DOHH2 (cell line): ENCODE data around the gene SERINC5.

Experiments used
- H3F3A ChIP-seq: fragments of 200-600 bp; sonication (generic), shearing (Covaris generic); 2 replicates; pipeline ENCODE4 v1.6.0; 2016; ENCODE audit warnings: antibody characterized with exemption, mild to moderate bottlenecking; ENCODE audit not compliant: control insufficient read depth, insufficient read depth
- H3K27ac ChIP-seq: fragments of 200-600 bp; sonication (generic); 2 replicates; pipeline ENCODE4 v1.5.1; 2014; ENCODE audit warnings: low read depth, mild to moderate bottlenecking, low read length, moderate library complexity
- H3K27me3 ChIP-seq: fragments of 200-600 bp; sonication (generic); 2 replicates; pipeline ENCODE4 v1.6.1; 2014; ENCODE audit warnings: mild to moderate bottlenecking, low read length, mixed read lengths; ENCODE audit not compliant: control insufficient read depth
- H3K36me3 ChIP-seq: fragments of 200-600 bp; sonication (generic); 2 replicates; pipeline ENCODE4 v1.6.1; 2014; ENCODE audit warnings: mild to moderate bottlenecking, low read length, moderate library complexity, mixed read lengths; ENCODE audit not compliant: control insufficient read depth
- H3K4me1 ChIP-seq: fragments of 200-600 bp; sonication (generic); 2 replicates; pipeline ENCODE4 v1.6.1; 2014; ENCODE audit warnings: mild to moderate bottlenecking, low read length, mixed read lengths; ENCODE audit not compliant: control insufficient read depth
- H3K4me2 ChIP-seq: fragments of 200-600 bp; sonication (generic); 2 replicates; pipeline ENCODE4 v1.6.0; 2014; ENCODE audit warnings: mild to moderate bottlenecking, low read length, moderate library complexity
- H3K4me3 ChIP-seq: fragments of 200-600 bp; sonication (generic); 2 replicates; pipeline ENCODE4 v1.5.1; 2014; ENCODE audit warnings: mild to moderate bottlenecking, low read length, mixed read lengths
- H3K79me2 ChIP-seq: fragments of 200-600 bp; sonication (generic); 2 replicates; pipeline ENCODE4 v1.6.1; 2014; ENCODE audit warnings: mild to moderate bottlenecking, low read length, mixed read lengths; ENCODE audit not compliant: control insufficient read depth
- H3K9me2 ChIP-seq: fragments of 200-600 bp; sonication (generic); replicated peaks from 2 replicates; pipeline ENCODE4 v1.6.1; 2014; ENCODE audit warnings: mild to moderate bottlenecking, low read length, mixed read lengths; ENCODE audit not compliant: control insufficient read depth
- H3K9me3 ChIP-seq: fragments of 200-600 bp; sonication (generic); 2 replicates; pipeline ENCODE4 v1.6.1; 2014; ENCODE audit warnings: antibody characterized with exemption, low read length, mixed read lengths; ENCODE audit not compliant: control insufficient read depth, insufficient read depth
- H4K20me1 ChIP-seq: fragments of 200-600 bp; sonication (generic); 2 replicates; pipeline ENCODE4 v1.6.0; 2014; ENCODE audit warnings: low read depth, mild to moderate bottlenecking, antibody characterized with exemption, low read length, moderate library complexity; ENCODE audit not compliant: control insufficient read depth, insufficient read depth
- CTCF ChIP-seq: fragments of 200-600 bp; sonication (generic); IDR thresholded peaks from one replicate; pipeline ENCODE4 v1.5.1; 2014; ENCODE audit warnings: antibody characterized with exemption, mild to moderate bottlenecking, low read depth, low read length; ENCODE audit not compliant: poor library complexity, severe bottlenecking
- EZH2phosphoT487 ChIP-seq: fragments of 200-600 bp; sonication (generic); IDR thresholded peaks from 2 replicates; pipeline ENCODE4 v1.6.1; 2017; ENCODE audit warnings: borderline replicate concordance, mild to moderate bottlenecking, antibody characterized with exemption, low read length, moderate library complexity, mixed read lengths

SERINC5 gene

GRCh38 chr5:80240368-80240986, 15.4 kb downstream of the SERINC5 start:
- Histone ChIP-seq H3K9me3 (peaks cover 13% of the 10 kb centered on the region), H3K9me2 (no peaks in the 10 kb centered on the region), H4K20me1 (no peaks in the 10 kb centered on the region), H3K27ac (no peak overlapping the region), H3K4me1 (no peaks in the 10 kb centered on the region; the same call in 1 of the 2 replicates), H3K27me3 (peaks cover 10% of the 10 kb centered on the region; the same call in 1 of the 2 replicates), H3K4me2 (no peak overlapping the region), H3F3A (no peaks in the 10 kb centered on the region), H3K79me2 (no peaks in the 10 kb centered on the region), H3K36me3 (no peaks in the 10 kb centered on the region), H3K4me3 (no peak overlapping the region)
- TF ChIP-seq CTCF (no peak), EZH2phosphoT487 (no peak)

DNA sequence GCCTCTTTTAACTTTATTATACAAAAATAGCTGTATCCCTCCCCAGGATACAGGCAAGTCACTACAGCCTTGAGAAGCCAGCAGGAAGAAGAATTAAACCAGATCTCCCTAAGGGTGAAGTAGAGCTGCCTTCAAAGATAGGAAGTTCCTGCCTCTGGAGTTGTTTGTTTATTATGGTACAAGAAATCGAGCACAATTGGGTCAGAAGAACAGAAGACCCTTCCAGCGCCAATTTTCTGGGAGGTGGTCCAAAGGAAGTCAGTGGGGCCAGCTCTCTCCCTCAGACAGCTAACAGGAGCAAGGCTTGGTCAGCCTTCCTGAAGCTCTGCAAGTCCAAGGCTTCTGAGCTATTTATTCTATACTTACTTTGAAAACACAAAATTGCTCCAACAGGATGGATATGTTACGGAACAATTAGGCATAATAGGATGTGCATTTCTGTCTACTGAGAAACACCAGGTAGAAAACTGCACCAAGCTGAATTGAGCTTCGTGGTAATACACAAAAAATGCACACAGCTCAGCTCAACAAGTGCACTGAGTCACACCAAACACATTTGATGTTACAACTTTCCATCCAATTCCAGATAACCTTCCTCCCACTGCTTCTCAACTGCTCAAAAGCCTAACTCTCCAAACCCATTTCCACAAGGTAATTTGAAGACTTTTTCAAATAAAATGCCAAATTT, 16.0 kb downstream of the SERINC5 start:
- TF ChIP-seq CTCF (no peak), EZH2phosphoT487 (no peak)
- Histone ChIP-seq H3K4me3 (no peak overlapping the region), H3K27ac (no peak overlapping the region), H3K27me3 (peaks cover 12% of the 10 kb centered on the region; the same call in 1 of the 2 replicates), H4K20me1 (no peaks in the 10 kb centered on the region), H3K36me3 (no peaks in the 10 kb centered on the region), H3K4me1 (no peaks in the 10 kb centered on the region; the same call in 1 of the 2 replicates), H3F3A (no peaks in the 10 kb centered on the region), H3K79me2 (no peaks in the 10 kb centered on the region), H3K9me2 (no peaks in the 10 kb centered on the region), H3K9me3 (peaks cover 13% of the 10 kb centered on the region), H3K4me2 (no peak overlapping the region)

DNA sequence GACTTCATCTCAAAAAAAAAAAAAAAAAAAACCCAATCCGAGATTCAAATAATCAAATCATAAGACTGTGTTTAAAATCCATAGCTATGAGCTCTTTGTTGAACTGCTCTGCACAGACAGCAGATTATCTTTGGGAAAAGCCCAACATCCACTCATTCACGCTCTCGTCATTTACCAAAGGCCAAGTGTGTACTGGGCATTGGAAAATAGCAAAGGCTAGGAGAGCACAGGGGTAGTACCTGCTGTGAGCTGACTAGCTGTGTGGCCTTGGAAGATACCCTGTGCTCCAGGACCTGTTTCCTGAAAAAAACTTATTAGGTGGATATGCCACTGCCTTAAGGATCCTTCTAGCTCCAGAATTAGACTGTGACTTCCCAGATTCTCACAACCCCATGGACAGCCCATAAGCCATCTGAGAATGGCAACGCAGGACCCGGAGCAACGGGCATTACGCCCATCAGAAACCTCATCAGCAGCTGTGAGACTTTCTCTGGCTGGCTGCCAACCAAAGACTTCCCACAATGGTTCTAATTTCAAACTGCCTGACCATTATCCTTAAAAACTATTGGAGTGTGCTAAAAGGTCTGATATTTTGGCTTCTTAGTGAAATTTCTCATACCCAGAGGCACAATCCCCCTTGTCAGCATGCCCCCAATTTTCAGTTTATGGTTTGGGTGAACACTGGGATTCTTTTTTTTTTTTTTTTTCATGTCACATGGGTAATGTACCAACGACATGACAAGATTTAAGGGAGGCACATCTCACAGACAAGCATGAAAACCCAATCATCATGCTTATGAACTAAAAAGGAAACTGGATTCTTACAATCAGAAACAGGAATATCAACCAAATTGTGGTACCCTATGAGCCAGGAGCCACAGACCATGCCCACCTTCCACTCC, 16.8 kb downstream of the SERINC5 start:
- Histone ChIP-seq H3K4me1 (no peaks in the 10 kb centered on the region; the same call in 1 of the 2 replicates), H3K4me2 (no peak overlapping the region), H3K9me3 (peaks cover 13% of the 10 kb centered on the region), H3K79me2 (no peaks in the 10 kb centered on the region), H4K20me1 (no peaks in the 10 kb centered on the region), H3K36me3 (no peaks in the 10 kb centered on the region), H3K27me3 (peaks cover 19% of the 10 kb centered on the region), H3F3A (no peaks in the 10 kb centered on the region), H3K4me3 (no peak overlapping the region), H3K27ac (no peak overlapping the region), H3K9me2 (no peaks in the 10 kb centered on the region)
- TF ChIP-seq CTCF (no peak), EZH2phosphoT487 (no peak)
